Activated CD4-positive, CD25-positive, alpha-beta regulatory T cell treated with anti-CD3 and anti-CD28 coated beads, Interleukin-2, amount 50 U/mL, for 72 hours (primary cell): ENCODE results near the gene AHCYL2.
"Not testable (repeated sequence)": the region's sequence is repeated elsewhere in the genome, so short reads cannot be mapped to it uniquely, and the experiment has no call there.

Experiments
- DNase-seq: peaks from one replicate; pipeline ENCODE4 v3.0.0; 2021

Gene AHCYL2

GRCh38 chr7:129387537-129387936 lies 162.7 kb downstream of the AHCYL2 start:
- no peak for DNase-seq

GRCh38 chr7:129388333-129389098 lies 163.7 kb downstream of the AHCYL2 start:
- DNase-seq = no peak

- DNase-seq = no peak
These were observed 165.0 kb downstream of the AHCYL2 start for GRCh38 chr7:129389829-129390228.

GRCh38 chr7:129390314-129390713 lies 165.5 kb downstream of the AHCYL2 start:
- DNase-seq = no peak

GRCh38 chr7:129391546-129392171 lies 166.8 kb downstream of the AHCYL2 start:
- no peak for DNase-seq

GRCh38 chr7:129393255-129393654 lies 168.4 kb downstream of the AHCYL2 start:
- DNase-seq = no peak

- no peak for DNase-seq
These were observed 169.3 kb downstream of the AHCYL2 start for GRCh38 chr7:129394101-129394500.

- DNase-seq = no peak
These were observed 170.4 kb downstream of the AHCYL2 start for GRCh38 chr7:129394982-129395914.

GRCh38 chr7:129401228-129401966 lies 176.6 kb downstream of the AHCYL2 start:
- DNase-seq = no peak

GRCh38 chr7:129401967-129402860 lies 177.4 kb downstream of the AHCYL2 start:
- no peak for DNase-seq

- DNase-seq = no peak
These were observed 180.7 kb downstream of the AHCYL2 start for GRCh38 chr7:129405527-129405926.

- not testable (repeated sequence) for DNase-seq
These were observed 185.4 kb downstream of the AHCYL2 start for GRCh38 chr7:129410238-129410637.

GRCh38 chr7:129412501-129412900 lies 187.7 kb downstream of the AHCYL2 start:
- no peak for DNase-seq

- no peak for DNase-seq
These were observed 192.2 kb downstream of the AHCYL2 start for GRCh38 chr7:129417073-129417472.

- no peak for DNase-seq
These were observed 197.0 kb downstream of the AHCYL2 start for GRCh38 chr7:129421717-129422250.

GRCh38 chr7:129422727-129423126 lies 197.9 kb downstream of the AHCYL2 start:
- DNase-seq = no peak

GRCh38 chr7:129423700-129424410 lies 199.0 kb downstream of the AHCYL2 start:
- no peak for DNase-seq

GRCh38 chr7:129426482-129426881 lies 201.7 kb downstream of the AHCYL2 start:
- DNase-seq = no peak

GRCh38 chr7:129427526-129428045 lies 202.8 kb downstream of the AHCYL2 start:
- DNase-seq = no peak

GRCh38 chr7:129431911-129432643 lies 207.2 kb downstream of the AHCYL2 start:
- no peak for DNase-seq
